Activated CD8-positive, alpha-beta memory T cell treated with anti-CD3 and anti-CD28 coated beads for 1 hour (primary cell): ENCODE data around the gene KNDC1.

ENCODE experiments used
- DNase-seq, 2 donors: peaks; one replicate each; pipeline ENCODE4 v3.0.0-alpha.2; 2020; ENCODE audit warnings: low read depth in 1 of 2; ENCODE audit errors: extremely low read depth in 1 of 2

The KNDC1 gene

GRCh38 chr10:133204226-133205015, 44.4 kb downstream of the KNDC1 start:
- no peak for DNase-seq

- no peak for DNase-seq
Measured at GRCh38 chr10:133205146-133205545, 45.1 kb downstream of the KNDC1 start.

- DNase-seq, result no peak
Measured at GRCh38 chr10:133206356-133207040, 46.5 kb downstream of the KNDC1 start.

- DNase-seq, result no peak
Measured at GRCh38 chr10:133207041-133207600, 47.1 kb downstream of the KNDC1 start.

GRCh38 chr10:133207627-133208026, 47.6 kb downstream of the KNDC1 start:
- DNase-seq, result no peak

- no peak for DNase-seq
Measured at GRCh38 chr10:133208466-133208865, 48.4 kb downstream of the KNDC1 start.

- no peak for DNase-seq
Measured at GRCh38 chr10:133209117-133209516, 49.1 kb downstream of the KNDC1 start.

- no peak for DNase-seq
Measured at GRCh38 chr10:133209641-133210040, 49.6 kb downstream of the KNDC1 start.

GRCh38 chr10:133210398-133211140, 50.5 kb downstream of the KNDC1 start:
- DNase-seq, result no peak

GRCh38 chr10:133211141-133211830, 51.3 kb downstream of the KNDC1 start:
- no peak for DNase-seq

GRCh38 chr10:133211959-133212852, 52.2 kb downstream of the KNDC1 start:
- DNase-seq, result no peak

GRCh38 chr10:133212853-133213494, 53.0 kb downstream of the KNDC1 start:
- no peak for DNase-seq

GRCh38 chr10:133213641-133214467, 53.8 kb downstream of the KNDC1 start:
- no peak for DNase-seq

- DNase-seq, result no peak
Measured at GRCh38 chr10:133214468-133215410, 54.7 kb downstream of the KNDC1 start.

- DNase-seq, result no peak
Measured at GRCh38 chr10:133215586-133215985, 55.6 kb downstream of the KNDC1 start.

- no peak for DNase-seq
Measured at GRCh38 chr10:133216776-133217175, 56.8 kb downstream of the KNDC1 start.
